K562 (cell line): ENCODE measurements around the gene GNG7. TPM values are rescaled to one million over a fixed set of nuclear protein-coding genes. Genes with fewer than 3 reads are reported as not detected.

Experiments used
- ATAC-seq: fragments of 200-7000 bp; cut with Tn5 transposase; 3 replicates; pipeline ENCODE4 v1.9.1; 2020; ENCODE audit warnings: moderate library complexity
- BruUV-seq: library from RNA; stranded (reverse); fragments of 400-500 nt; replicated peaks from 2 replicates; lab custom pipeline; 2021; lab: Mats Ljungman, UMichigan
- CTCF ChIA-PET: fragments of 300-600 bp; formaldehyde crosslinking; extraction: SDS; loops from one replicate; lab custom pipeline; 2021; ENCODE audit warnings: low intra/inter-chr PET ratio; lab: Yijun Ruan, JAX
- POLR2A ChIA-PET: fragments of 300-600, 350-650 bp; sonication (Branson Sonifier 250); formaldehyde crosslinking; extraction: SDS; loops from one replicate; lab custom pipeline; 2021; ENCODE audit warnings: antibody characterized with exemption, inconsistent platforms; lab: Yijun Ruan, JAX
- DNase-seq, 4 experiments: peaks; one replicate each; pipeline versions ENCODE4 v3.0.0 to v3.0.0-alpha.2; 2011 to 2018; ENCODE audit warnings: low spot score in 3 of 4, mixed read lengths in 3 of 4; ENCODE audit errors: extremely low read depth in 1 of 4
- FAIRE-seq: peaks from 2 replicates; lab custom pipeline; 2011; peaks lifted over from hg19 to GRCh38; lab: Jason Lieb, UNC
- H2AFZ ChIP-seq: 2 replicates; pipeline ENCODE4 v1.6.0; 2011; ENCODE audit warnings: low read depth, low read length, control low read depth, inconsistent platforms
- H3K27ac ChIP-seq: fragments of 200-600 bp; 3 replicates; pipeline ENCODE4 v1.8.0; 2011; ENCODE audit warnings: low read depth, mild to moderate bottlenecking, control low read depth, inconsistent platforms, low read length, moderate library complexity, mixed read lengths; ENCODE audit errors: extremely low read depth
- H3K27me3 ChIP-seq, 2 experiments: fragments of 300-600 bp in 1 of 2; 2 replicates in 1 of 2; 3 replicates in 1 of 2; pipeline versions ENCODE4 v1.6.0 to v1.8.0; 2011; ENCODE audit warnings: inconsistent platforms in 2 of 2, low read length in 2 of 2, mild to moderate bottlenecking in 1 of 2, mixed read lengths in 1 of 2, moderate library complexity in 1 of 2; ENCODE audit not compliant: control insufficient read depth in 2 of 2, insufficient read depth in 2 of 2
- H3K36me3 ChIP-seq: fragments of 300-600 bp; 3 replicates; pipeline ENCODE4 v1.8.0; 2011; ENCODE audit warnings: mild to moderate bottlenecking, low read length, inconsistent platforms; ENCODE audit not compliant: control insufficient read depth, insufficient read depth
- H3K4me1 ChIP-seq, 2 experiments: fragments of 200-600 bp in 1 of 2; replicated peaks in 1 of 2; 2 replicates in 1 of 2; 3 replicates in 1 of 2; pipeline versions ENCODE4 v1.5.1 to v1.8.0; 2011; ENCODE audit warnings: inconsistent platforms in 2 of 2, low read length in 2 of 2, mild to moderate bottlenecking in 1 of 2, mixed read lengths in 1 of 2, moderate library complexity in 1 of 2; ENCODE audit not compliant: control insufficient read depth in 2 of 2, insufficient read depth in 2 of 2
- H3K4me2 ChIP-seq: 2 replicates; pipeline ENCODE4 v1.6.1; 2011; ENCODE audit warnings: low read length, control low read depth, inconsistent platforms, mixed read lengths; ENCODE audit not compliant: insufficient read depth
- H3K4me3 ChIP-seq: fragments of 200-600 bp; sonication (generic), shearing (Covaris generic); 2 replicates; pipeline ENCODE4 v1.5.1; 2016; ENCODE audit warnings: control low read depth, inconsistent platforms
- H3K79me2 ChIP-seq: fragments of 200-600 bp; 3 replicates; pipeline ENCODE4 v1.8.0; 2011; ENCODE audit warnings: low read length, inconsistent platforms; ENCODE audit not compliant: control insufficient read depth, insufficient read depth
- H3K9ac ChIP-seq, 2 experiments: 2 replicates each; pipeline versions ENCODE4 v1.6.0 to v1.6.1; 2011; ENCODE audit warnings: low read depth in 2 of 2, low read length in 2 of 2, control low read depth in 1 of 2, inconsistent platforms in 1 of 2, mild to moderate bottlenecking in 1 of 2, mixed read lengths in 1 of 2; ENCODE audit not compliant: insufficient read depth in 1 of 2
- H3K9me1 ChIP-seq: one replicate; pipeline ENCODE4 v1.6.0; 2011; ENCODE audit warnings: inconsistent platforms, mild to moderate bottlenecking, low read length, moderate library complexity; ENCODE audit not compliant: control insufficient read depth, insufficient read depth
- H3K9me3 ChIP-seq: replicated peaks from 2 replicates; pipeline ENCODE4 v1.5.1; 2011; ENCODE audit warnings: low read depth, low read length, inconsistent platforms; ENCODE audit not compliant: control insufficient read depth, insufficient read depth
- H4K20me1 ChIP-seq: replicated peaks from 2 replicates; pipeline ENCODE4 v1.6.1; 2011; ENCODE audit warnings: low read length, inconsistent platforms, mixed read lengths; ENCODE audit not compliant: control insufficient read depth, insufficient read depth
- BACH1 ChIP-seq: fragments of 200-800 bp; sonication (Bioruptor generic); IDR thresholded peaks from 2 replicates; pipeline ENCODE4 v1.6.1; 2016; ENCODE audit warnings: missing genetic modification characterization, missing compliant biosample characterization
- CREB3 ChIP-seq: fragments of 450-650 bp; conservative IDR thresholded peaks from 2 replicates; pipeline ENCODE4 v1.6.1; 2016; ENCODE audit warnings: missing genetic modification characterization, low read depth, mild to moderate bottlenecking, missing compliant biosample characterization, moderate library complexity
- RBBP5 ChIP-seq: fragments of 200-600 bp; sonication (generic); IDR thresholded peaks from 2 replicates; pipeline ENCODE4 v1.6.1; 2012; ENCODE audit warnings: borderline replicate concordance, mild to moderate bottlenecking, low read length, control low read depth, inconsistent platforms; ENCODE audit not compliant: insufficient read depth, poor library complexity, severe bottlenecking
- RBFOX2 ChIP-seq: fragments of 200-400 bp; formaldehyde crosslinking; IDR thresholded peaks from 2 replicates; pipeline ENCODE4 v1.6.1; 2017; ENCODE audit warnings: low read depth, mild to moderate bottlenecking, low read length, moderate library complexity
- REST ChIP-seq, 2 experiments: fragments of 450-650 bp; formaldehyde crosslinking in 1 of 2; IDR thresholded peaks; 2 replicates each; pipeline versions ENCODE4 v1.4.0 to v1.6.1; 2014 to 2020; ENCODE audit warnings: mild to moderate bottlenecking in 2 of 2, borderline replicate concordance in 1 of 2, low read depth in 1 of 2
- ZNF780A ChIP-seq: fragments of 250-450 bp; sonication (Bioruptor Pico); IDR thresholded peaks from 2 replicates; pipeline ENCODE4 v1.5.0; 2021; ENCODE audit warnings: mild to moderate bottlenecking
- WGBS: fragments of 100-300 bp; shearing (Covaris generic); methylation state at CpG from one replicate; pipeline ENCODE4 v1.1.6; 2016; ENCODE audit warnings: low coverage, mixed read lengths; ENCODE audit not compliant: insufficient coverage; ENCODE audit errors: missing lambda C conversion rate; 5-methylcytosine and 5-hydroxymethylcytosine counted together
- in situ Hi-C: fragments of 300-500 bp; cut with MboI; formaldehyde crosslinking; loops from 4 replicates; pipeline ENCODE4 v1.15.0; 2018; ENCODE audit warnings: inconsistent platforms, mixed read lengths
- intact Hi-C: fragments of 100-400 bp; cut with micrococcal nuclease; formaldehyde crosslinking; loops from 2 replicates; pipeline ENCODE4 v1.14.2; 2022
- polyA plus RNA-seq, 8 experiments: library from polyadenylated mRNA; depleted of rRNA in 4 of 8; stranded (reverse) in 5 of 8; unstranded in 3 of 8; fragments of >200 nt; fragmentation: Nextera tagmentation in 2 of 8; fragmentation: Illumina TruSeq in 1 of 8; extraction: Ambion mirVana in 2 of 8; extraction: Trizol in 1 of 8; gene quantifications; 2 replicates each; pipeline versions ENCODE4 v1.2.1 to v1.2.3, GENCODE V29; 2011 to 2014; ENCODE audit warnings: inconsistent platforms in 1 of 8, missing spikeins in 1 of 8
- total RNA-seq, 7 experiments: library from RNA; depleted of rRNA in 6 of 7; stranded (reverse); fragments of >200 nt in 6 of 7; fragmentation: Illumina TruSeq in 2 of 7; extraction: Trizol in 2 of 7; gene quantifications; 2 replicates each; pipeline versions ENCODE4 v1.2.1 to v1.2.3, GENCODE V29; 2011 to 2021; ENCODE audit warnings: low replicate concordance in 1 of 7

The GNG7 gene
- total and polyA plus RNA-seq, 9 of the 15 experiments (the other 6 are each of a cell fraction or from before 2014, with no cell fraction given), result 0.01 to 0.20 (median 0.06) TPM; not detected in 1

DNA sequence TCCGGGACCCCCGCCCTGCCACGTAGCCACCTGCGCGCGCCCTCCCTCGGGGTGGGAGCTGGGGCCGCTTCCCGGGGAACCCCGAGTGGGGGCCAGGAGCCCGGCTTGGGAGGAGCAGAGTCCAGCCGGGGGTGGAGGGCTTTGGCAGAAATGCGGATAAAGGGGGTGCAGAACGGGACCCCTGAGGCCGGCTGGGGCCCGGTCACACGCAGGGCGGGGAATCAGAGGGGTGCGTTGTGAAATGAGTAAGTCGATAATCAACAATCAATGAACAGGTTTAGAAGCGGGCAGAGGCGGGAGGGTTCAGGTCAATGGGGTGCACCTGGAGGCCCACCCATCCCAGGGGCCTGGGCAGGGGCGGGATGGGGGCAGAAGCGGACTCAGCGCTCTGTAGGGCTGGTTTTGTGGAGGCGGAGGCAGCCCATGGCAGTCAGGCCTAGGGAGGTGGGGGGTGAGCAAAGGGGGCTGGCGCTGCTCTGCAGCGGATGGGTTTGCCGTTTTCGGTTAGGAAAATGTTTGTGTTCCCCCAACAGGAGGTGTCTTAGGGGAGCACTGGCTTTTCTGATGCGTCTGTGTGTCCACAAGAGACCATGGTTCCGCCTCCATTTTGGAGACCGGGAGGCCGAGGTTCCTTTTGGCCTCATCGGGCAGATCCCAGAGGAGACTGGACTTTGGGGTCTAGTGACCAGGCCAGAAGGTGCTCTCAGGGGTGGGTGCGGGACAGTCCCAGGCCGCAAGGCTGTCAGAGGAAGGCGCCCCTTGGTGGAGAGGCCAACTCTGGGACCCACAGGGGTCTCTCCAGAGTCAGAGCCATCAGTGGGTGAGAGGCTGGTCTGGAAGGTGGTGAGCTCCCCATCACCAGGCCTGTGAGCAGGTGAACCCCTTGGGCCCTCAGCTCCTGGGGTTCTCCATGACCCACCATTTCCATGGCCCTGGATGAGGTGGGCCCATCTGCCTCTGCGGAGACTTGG, 19.4 kb upstream of the GNG7 start (continued):
- TF ChIP-seq RBFOX2, result 0 out of 2 replicates have a peak, but pooled peaks have one; percentile 12
- TF ChIP-seq ZNF780A (CRISPR knock-in tag), result no peak
- no peak for TF ChIP-seq RBBP5
- TF ChIP-seq CREB3, result no peak

DNA sequence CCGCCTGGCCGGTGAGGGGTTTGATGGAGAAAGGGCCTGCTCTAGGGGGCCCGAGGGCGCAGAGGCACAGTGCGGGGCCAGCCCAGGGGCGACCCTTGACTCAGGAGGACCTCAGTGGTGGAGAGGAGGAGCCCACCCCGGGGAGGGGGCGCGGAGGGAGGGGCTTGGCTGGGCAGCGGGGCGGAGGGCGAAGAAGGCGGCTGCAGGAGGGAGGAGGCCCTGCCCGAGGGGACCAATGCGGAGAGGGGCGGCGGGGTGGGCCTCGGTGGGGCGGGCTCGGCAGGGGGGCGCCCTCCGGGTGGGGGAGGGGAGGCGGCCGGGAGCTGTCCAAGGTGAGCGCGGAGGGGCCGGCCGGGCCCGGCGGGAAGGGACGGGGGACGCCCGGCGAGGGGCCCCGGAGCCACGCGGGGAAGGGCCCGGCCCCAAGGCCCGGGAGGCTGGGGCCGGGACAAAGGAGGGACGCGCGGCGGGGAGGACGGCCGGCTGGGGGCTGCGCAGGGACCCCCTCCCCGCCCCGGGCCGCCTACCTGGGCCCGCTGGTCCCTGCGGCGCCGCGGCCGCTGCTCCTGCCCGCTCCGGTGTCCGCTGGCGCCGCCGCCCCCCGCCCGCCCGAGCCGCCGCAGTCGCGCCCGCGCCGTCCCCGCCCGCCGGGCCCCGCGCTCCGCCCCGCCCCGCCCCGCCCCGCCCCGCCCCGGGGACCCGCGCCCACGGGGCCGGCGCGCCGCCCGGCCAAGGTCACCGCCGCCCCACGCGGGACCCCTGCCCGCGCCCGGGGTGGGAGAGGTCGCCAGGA, 18.5 kb upstream of the GNG7 start, which contains the start of gene DIRAS1:
TSS of gene DIRAS1 (minus strand) at position 596 of the 793 bp plus-strand sequence. CDS start 3,566 bp downstream, outside the sequence.
- H3K36me3 ChIP-seq, result no peaks in the 10 kb centered on the region
- no peaks in the 10 kb centered on the region for H3K9me1 ChIP-seq
- peak within 1 kb of the TSS; percentile 63 for H2AFZ ChIP-seq
- H3K27me3 ChIP-seq, result no peaks in the 10 kb centered on the region
- BruUV-seq, result no TSS peak
- 0 out of 2 replicates have a peak, but pooled peaks cover under 1% of the 10 kb centered on the region for H3K9me3 ChIP-seq
- peak; percentile 31 for ATAC-seq
- no peak for FAIRE-seq
- no peaks in the 10 kb centered on the region for H4K20me1 ChIP-seq
- H3K9ac ChIP-seq, result peak within 1 kb of the TSS; percentile 51 to 90; a peak in 3 of 4 replicates
- H3K4me3 ChIP-seq, result peak within 1 kb of the TSS; percentile 46
- in situ Hi-C loops (no loop called here), intact Hi-C loops (no loop called here)
- 0% methylated on average over 4 of the region's 100 CpGs for WGBS
- H3K4me2 ChIP-seq, result peak within 1 kb of the TSS; percentile 55
- H3K27ac ChIP-seq, result peak within 1 kb of the TSS; percentile 64; the same call in 1 of the 3 replicates
- peak in 3 of 4 experiments; percentile 73 to 89 (median 88) for DNase-seq
- ChIA-PET POLR2A (no interaction called here), CTCF (no interaction called here)
- H3K79me2 ChIP-seq, result no peaks in the 10 kb centered on the region
- H3K4me1 ChIP-seq, result peaks cover 17 to 56% of the 10 kb centered on the region in 2 experiments
- no peak for TF ChIP-seq BACH1 (tag)
- peak; percentile 76 for TF ChIP-seq REST (IDR thresholded peaks at IDR 0.05; ENCODE audit: borderline replicate concordance)
- TF ChIP-seq REST (CRISPR knock-in tag; IDR thresholded peaks at IDR 0.05; ENCODE audit: low read depth), result peak; percentile 58; the same call in 1 of the 2 replicates
